Tibial nerve (tissue), 4 donors: ENCODE results near the gene AMELX.

Source experiments
- EP300 ChIP-seq, 2 donors: sonication (generic); formaldehyde crosslinking; IDR thresholded peaks; one replicate each; pipeline ENCODE4 v1.6.1; 2017; ENCODE audit warnings: antibody characterized with exemption in 2 of 2, mild to moderate bottlenecking in 1 of 2
- TF ChIP-seq, protein P1 (sequence below), 5 experiments: fragments of 200-600 bp in 3 of 5; fragments of 450-650 bp in 2 of 5; sonication (generic) in 3 of 5; IDR thresholded peaks; one replicate each; pipeline ENCODE4 v1.5.1; 2016 to 2019; ENCODE audit warnings: antibody characterized with exemption in 5 of 5, mild to moderate bottlenecking in 3 of 5, moderate library complexity in 2 of 5

GRCh38 chrX:11272863-11273262 is 20.4 kb upstream of the AMELX start:
- TF ChIP-seq, protein P1, sequence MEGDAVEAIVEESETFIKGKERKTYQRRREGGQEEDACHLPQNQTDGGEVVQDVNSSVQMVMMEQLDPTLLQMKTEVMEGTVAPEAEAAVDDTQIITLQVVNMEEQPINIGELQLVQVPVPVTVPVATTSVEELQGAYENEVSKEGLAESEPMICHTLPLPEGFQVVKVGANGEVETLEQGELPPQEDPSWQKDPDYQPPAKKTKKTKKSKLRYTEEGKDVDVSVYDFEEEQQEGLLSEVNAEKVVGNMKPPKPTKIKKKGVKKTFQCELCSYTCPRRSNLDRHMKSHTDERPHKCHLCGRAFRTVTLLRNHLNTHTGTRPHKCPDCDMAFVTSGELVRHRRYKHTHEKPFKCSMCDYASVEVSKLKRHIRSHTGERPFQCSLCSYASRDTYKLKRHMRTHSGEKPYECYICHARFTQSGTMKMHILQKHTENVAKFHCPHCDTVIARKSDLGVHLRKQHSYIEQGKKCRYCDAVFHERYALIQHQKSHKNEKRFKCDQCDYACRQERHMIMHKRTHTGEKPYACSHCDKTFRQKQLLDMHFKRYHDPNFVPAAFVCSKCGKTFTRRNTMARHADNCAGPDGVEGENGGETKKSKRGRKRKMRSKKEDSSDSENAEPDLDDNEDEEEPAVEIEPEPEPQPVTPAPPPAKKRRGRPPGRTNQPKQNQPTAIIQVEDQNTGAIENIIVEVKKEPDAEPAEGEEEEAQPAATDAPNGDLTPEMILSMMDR (IDR thresholded peaks at IDR 0.05): no peak
- no peak for TF ChIP-seq EP300 (IDR thresholded peaks at IDR 0.05)
